CD4-positive, alpha-beta T cell treated with Interleukin-17A for 4 hours (primary cell): ENCODE results near the gene CLEC16A.

Experiments used
- DNase-seq: peaks from one replicate; pipeline ENCODE4 v3.0.0-alpha.2; 2020; ENCODE audit warnings: mixed read lengths

Gene CLEC16A

DNA sequence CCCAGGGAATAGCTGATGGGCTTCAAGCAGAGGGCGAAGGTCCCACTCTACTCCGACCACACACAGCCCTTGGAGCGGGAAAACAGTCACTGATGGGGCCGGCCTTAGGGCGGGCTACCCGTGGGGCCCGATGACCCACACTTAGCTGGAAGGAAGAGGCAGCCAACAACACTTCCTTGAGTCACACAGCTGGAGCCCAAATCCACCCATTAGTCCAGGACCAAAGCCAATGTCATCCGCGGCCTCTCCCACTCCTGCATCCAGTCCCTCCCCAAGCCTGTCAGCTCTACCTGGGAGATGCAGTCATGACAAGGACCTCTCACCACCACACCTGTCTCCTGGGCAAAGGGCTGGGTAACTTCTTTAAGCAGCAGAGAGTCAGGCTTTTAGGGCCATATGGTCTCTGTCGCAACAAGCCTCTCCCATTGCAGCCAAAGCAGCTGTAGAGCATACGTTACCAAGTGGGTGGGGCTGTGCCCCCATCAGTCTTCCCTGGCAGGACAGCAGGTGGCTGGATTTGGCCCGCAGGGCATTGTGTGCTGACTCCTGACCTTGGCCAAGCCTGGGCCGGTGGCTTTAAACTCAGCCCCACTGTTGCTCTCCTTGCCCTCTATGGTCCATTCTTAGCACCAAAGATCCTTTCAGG is 200.9 kb downstream of the CLEC16A start:
- no peak for DNase-seq

DNA sequence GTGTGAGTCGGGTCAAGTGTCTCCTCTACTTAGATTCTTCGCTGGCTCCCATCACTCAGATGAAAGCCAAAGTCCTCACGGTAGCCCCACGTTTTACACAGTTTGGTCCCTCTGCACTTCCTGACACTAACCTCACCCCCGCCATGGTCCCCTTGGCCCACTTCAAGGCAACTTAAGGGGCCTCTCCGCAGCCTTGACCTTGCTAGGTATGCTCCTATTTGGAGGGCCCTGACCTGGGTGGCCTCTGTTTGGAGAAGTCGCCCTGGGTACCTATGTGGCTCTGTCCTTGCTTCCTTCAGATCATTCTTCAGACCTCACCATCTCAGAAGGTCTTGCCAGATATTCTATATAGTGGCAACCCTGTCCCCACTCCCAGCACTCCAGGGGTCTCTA is 201.5 kb downstream of the CLEC16A start:
- DNase-seq: no peak

DNA sequence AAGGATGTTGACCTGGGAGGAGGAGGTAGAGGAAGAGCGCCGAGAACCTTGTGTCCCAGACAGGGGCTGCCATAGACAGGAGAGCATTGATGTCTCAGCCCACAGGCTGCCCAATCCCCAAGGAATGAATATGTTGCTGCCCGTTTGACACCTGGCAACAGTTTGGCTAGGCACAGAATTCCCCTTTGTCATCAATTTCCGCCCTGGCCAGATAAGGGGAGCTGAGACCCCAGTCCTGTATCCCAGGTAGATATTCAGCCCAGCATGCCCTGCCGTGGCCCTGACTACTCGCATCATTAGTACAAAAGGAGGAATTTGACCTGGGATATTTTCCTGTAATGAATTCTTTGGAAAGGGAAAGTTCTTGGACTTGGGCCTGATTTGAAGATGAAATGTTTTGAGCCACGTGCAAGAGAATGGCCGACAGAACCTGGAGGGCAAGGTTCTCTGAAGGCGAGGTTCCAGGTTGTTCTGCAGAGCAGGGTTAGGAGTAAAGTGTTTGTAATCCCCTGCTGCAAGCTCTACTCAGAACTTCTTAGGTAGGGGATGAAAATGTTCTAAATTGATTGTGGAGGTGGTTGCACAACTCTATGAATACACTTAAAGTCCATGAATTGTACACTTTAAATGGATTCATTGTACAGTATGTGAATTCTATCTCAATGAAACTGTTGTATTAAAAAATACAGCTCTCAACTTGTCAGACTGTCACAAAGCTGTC is 202.8 kb downstream of the CLEC16A start:
- no peak for DNase-seq

DNA sequence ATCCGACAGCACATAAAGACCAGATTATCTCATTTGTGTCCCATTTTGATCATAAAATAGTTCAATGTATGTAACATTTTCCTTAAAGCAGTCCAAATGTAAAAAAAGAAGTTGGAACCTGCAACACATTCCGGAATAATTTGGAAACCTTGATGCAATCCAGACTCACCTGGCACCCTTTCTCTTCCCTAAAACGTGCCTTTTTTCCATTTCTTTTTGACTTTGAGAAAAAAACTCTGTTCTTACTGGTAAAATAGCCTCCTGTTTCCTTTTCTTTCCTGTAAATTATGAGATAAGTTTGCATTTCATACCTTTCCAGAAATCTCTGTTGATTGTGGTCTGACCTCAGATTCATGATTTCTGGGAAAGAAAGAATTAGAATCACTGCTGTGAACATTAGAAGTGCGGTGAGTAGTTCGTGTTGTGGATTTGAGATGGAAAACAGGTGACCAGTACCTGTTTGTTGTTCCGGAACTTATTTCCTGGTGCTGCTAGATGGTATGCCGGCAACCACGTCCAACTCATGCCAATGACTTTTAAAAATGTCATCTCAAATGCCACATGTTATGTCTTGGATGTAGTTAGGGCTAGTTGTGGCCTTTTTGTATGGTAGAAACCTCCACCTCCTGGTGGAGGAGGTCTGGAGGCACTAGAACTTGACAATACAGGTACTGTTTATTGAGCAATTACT is 203.5 kb downstream of the CLEC16A start:
- no peak for DNase-seq

DNA sequence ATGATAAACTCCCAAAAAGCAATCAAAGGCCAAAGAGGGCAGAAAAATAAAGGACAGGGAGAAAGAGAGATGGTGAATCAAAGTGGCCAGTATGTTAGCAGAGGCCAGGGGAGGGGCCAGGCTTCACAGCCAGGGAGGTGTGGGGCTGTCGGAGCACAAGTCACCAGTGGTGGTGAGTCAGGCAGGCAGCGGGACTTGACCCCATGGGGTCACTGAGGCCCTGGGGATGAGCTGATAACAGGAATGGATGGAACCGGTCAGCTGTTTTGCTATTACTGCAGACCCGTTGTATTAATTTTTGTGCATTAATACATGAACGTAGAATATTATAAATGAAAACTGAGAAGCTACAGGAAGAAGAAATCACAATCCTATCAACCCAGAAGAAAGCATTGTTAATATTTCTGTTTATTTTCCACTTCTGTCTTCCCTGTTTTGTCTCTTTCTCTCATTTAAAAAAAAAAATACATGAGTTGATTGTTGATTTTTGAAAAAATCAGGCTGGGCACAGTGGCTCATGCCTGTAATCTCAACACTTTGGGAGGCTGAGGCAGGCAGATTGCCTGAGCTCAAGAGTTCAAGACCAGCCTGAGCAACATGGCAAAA is 204.8 kb downstream of the CLEC16A start:
- no peak for DNase-seq

DNA sequence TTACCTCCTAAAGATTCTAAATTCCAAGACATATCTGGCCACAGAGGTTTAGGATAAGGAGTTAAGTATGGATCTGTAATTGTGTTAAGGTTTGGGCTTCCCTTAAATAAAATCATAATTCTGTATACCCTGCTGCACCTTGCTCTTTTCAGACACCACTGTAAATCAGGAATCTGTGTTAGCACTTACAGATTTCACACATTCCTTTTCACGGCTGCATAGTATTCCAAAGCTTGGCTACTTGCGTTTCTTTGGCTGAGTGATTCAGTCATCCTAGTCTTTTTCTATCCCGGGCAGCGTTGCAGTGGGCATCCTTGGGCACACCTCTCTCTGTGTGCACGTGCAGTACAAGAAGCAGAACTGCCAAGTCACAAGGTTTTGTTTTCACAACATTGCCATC is 205.8 kb downstream of the CLEC16A start:
- no peak for DNase-seq

DNA sequence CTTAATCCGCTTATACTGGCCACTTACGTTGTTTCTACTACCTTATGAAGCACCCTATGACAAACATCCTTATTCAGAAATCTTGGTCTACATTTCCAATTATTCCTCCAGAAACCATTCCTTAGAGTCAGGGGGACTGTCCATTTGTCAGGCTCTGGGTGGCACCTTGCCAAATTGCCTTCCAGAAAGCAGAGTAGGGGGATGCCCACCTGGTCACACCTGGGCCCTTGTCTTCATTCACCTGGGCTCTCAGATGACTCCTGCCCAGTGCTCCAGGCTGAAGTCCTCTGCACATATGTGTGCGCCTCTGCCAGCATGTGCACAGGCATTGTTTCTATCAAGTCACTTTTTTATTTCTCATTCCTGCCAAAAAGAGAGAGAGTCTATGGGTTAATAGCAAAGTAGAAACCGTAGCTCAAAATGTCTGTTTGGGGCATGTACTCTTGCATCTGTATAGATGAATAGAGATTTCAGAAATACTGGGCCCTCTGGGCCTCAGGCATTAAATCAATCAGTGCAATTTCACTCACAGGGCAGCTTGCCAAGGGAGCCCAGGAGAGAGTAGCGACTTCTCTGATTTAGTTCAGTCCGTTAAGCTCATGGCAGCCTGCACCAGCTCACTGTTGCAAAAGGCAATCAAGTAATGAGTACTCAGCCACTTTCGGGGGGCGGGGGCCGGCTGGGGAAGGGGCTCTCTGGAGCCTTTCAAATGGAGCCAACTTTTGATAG is 207.0 kb downstream of the CLEC16A start:
- no peak for DNase-seq

DNA sequence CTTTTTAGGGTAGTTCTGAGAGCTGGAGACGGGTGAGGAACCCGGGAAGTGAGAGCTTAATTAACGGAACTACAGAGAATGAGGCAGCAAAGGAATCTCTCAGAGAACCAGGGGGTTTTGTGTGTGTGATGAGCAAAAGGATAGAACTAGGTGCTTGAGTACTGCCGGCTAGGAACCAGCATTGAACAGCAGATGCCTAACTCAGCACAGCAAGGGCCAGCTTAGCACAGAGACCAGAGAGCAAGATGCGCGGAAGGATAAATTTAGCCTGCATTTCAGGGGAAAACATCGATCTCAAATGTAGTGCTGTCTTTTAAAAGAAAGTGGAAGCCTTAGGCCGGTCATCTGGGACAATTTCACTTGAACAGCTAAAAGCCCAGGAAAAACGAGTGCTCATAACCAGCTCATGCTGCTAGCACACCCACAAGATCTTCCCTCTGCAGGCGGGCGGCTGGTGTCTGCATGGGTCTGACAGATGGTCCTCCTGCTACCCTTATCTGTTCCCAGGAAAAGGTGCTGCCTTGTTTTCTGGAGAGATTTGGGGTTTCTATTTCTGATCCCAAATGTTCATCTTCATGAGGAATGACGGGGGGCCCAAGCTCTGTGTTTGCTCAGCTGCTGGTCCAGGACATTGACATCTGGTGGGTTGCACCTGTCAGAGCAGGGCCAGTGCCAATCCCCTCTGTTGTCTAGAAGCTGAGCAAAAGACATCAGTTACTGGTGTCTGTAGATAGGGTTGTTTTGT is 207.7 kb downstream of the CLEC16A start:
- no peak for DNase-seq

DNA sequence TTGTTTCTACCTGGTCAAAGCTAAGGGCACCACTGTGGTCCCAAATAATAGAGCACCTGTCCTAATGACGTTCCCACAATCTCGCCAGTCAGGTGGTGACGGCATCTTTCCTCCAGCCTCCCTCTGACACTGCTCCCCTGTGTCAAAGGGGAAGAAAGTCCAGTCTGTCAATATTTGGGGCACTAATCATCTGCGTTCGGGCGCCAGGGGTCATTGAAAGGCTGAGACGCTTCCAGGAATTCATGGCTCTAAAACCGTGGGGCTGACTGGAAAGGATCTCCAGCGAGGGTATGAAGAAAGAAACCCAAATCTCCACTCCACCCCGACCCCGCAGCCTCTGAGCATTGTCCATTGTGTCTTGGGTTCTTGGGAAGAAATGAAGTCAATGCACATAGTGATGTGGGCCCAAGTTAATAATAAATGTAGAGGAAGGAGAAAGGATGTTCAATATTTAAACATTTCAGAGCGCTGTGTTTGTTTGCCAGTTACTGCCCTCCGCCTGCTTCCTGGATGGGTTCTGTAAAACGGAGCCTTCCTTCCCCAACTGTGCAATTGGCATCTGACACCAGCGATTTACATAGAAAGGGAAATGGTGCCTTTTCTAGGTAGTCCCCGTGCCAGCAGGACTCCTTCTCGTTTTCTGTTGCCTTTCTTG is 208.4 kb downstream of the CLEC16A start:
- DNase-seq: no peak

DNA sequence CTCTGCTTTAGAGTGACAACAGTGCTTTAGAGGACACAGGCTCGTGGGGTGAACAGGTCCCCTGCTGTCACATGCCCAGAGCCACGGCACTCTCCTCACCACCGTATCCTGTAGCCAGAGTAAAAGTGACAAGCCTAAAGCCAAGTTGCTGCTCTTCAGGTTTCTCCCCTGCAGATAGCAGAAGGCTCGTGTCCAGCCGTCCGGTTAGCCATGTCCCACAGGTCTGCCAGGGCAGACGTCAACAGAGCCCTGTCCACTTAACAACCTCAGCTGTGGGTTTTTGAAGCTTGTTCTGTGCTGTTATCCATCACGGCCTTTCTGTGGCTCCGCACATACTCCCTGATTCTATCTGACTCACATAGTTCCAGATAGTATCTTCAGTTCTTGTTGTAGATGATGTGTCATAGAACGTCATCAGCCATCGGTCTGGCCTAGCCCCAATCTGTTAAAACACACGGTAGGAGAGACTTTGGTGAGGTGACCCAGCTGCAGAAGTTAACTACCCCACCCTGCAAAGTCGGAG is 211.0 kb downstream of the CLEC16A start:
- DNase-seq: no peak

DNA sequence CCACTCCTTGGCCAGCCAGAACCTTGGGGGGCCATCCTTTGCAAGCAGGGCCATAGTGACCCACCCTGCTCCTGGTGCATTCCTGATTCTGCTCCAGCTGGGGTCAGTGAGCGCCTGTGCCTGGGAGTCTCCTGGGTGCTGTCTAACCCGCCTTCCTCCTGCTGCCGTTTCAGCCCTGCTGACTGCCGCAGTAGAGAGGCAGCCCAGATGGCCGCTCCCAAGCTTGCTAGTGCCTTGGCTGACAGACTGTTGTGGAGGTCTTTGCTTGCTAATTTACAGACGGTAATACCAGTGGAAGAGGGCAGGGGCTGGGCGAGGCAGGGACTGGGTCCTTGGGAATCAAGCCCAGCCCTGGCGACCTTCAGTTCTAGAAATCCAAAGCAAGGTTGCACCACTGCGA is 212.0 kb downstream of the CLEC16A start:
- no peak for DNase-seq

DNA sequence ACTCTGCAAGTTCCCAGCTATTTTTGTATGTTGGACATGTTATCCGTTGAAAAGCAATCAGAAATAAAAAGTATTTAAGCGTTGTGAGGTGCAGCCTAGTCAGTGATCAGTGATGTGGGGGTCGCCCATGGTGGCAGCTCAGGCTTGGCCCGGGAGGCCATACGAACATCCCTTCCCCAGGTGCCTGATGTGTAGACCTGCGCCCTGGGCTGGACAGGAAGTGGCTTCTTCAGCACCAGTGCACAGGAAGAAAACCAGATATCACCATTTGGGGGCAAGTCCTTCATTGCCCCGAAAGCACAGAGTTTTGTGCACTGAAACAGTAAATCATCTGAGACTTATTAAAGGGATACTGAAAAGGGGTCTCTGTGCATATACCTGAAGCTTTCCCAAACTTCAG is 212.8 kb downstream of the CLEC16A start:
- DNase-seq: no peak

DNA sequence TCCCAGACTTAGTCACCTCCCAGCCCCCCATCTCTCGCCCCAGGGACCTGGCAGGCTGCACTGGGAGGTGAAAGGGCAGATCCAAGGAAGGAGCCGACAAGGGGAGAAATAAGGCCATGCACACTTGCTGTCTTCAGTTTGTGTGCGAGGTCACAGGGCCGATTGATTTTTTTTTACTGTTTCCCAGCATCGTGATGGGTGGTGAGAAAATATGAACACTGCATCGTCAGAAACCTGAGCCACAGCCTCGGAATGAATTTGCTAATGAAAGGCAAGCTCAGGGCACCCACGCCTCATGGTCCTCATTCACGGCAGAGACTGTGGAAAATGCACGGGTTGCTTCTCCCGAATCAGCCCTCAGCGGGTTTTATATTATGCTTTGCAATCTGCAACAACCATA is 213.7 kb downstream of the CLEC16A start:
- DNase-seq: no peak

DNA sequence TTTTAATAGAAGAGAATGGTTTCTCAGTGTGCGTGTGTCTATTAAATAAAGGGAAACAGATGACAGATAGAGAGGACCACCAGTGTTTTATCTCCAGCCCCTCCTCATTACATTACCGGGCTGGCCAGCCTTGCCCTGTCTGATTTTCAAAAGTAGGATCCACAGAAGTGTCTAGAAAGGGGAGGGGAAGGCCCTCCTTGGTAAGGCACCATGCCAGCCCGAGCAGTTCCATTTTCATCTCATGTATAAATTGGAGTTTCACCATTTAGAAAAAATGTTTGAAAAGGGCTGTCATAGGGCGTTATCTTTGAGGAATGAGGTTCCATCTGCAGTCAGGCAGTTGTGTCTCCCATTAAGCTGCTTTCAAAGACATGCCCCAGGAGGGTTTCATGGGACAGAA is 214.9 kb downstream of the CLEC16A start:
- no peak for DNase-seq

DNA sequence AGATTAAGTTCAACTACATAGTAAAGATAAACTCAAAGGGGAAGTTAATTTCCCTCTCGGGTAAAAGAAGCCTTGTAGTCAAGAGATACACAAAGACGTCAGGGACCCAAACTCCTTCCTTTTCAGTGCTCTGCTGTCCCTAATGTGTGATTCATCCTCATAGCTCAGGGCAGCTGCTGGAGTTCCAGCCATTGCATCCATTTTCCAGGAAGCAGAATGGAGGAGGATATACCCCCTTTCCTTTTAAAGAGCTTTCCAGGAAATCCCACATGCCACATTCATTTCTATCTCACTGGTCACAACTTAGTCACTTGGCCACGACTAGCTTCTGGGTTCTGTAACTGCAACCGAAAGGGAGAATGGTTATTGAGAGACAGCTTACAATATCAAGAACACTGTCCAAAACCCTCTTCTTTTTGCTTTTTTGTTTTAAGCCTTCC is 216.3 kb downstream of the CLEC16A start:
- no peak for DNase-seq

DNA sequence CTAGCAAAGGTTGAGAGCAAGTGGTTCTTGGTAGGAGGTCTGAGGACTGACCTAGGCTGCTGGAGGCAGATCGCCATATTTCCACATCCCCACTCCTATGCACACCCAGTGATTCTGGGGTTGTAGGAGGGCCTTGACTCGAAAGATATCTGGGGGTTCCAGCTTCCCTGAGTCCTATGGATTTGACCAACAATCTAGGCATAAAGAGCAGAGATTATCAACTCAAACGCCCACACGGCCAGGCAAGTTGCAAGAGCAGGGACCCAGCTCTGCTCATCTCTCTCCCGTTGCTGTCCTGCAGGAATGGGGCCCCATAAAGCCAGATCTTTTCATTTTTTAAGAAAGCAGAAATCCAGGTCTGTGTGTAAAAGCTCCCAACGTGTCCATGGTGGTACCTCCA is 217.1 kb downstream of the CLEC16A start:
- DNase-seq: no peak

DNA sequence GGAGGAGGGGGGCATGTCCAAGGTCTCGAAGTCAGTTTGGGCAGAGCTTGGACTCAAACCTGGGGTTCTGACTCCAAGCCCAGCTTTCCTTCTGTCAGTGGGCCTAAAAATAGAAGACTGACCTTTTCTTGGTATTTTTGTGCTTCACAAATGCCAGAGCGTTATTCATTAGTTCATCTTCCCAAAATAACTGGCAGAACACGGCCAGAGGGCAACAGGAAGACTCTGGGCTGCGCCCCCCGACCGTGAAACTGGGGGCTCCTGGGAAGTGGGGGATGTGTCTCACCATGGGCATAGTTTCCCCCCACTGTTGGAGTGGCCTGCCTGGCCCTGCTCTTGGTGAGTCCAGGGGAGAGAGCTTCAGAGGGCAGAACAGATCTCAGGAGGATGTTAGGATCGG is 217.6 kb downstream of the CLEC16A start:
- DNase-seq: no peak

DNA sequence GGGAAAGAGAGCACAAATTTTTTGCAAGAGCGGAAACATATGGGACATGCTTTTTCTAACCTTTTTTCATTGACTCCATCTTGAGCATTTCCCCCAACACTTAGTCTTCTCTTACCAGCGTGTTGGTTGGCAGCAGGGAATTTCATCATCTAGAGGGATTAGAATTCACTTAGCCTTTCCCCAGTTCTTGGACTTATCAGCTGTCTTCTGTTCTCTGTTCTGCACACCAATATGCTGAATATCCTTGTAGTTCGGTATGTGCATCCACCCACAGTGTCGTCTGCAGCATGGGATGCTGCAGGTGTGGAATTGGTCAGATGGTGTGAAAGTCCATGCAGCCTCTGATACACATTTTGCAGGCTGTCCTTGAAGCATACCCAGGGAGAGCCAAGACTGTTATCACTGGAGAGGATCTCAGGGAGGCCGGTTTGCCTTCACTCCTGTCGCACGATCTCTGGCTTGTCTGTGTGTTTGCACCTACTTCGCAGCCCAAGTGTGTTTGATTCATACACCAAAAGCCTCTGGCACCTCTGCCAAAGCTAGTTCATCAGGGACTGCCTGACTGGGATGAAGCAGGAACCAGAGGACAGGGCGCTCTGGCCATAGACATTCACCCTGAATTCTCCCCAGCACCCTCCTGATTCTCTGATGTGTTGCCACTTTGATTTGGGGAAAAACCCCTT is 218.4 kb downstream of the CLEC16A start:
- no peak for DNase-seq

DNA sequence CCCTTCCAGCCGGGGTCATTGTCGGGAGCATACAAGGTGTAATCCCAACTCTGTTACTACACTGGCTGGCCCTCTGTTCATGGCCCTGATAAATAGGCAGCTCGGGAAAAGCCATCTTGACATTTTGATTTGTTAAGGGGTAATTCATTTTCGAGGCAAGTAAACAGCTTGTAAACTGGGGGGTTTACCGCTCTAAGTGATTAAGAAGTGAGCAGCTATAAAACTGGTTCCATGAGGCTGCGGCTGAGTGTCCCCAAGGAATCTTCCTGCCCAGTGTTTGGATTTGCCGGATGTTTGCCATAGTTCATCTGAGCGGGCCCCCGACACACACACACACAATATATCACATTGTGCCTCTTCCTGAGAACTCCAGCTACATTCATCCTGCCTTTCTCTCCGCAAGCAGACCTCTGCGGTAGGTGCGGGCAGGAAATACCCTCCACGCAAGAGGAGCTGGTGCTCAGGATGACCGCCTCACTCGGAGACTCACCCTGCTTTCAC is 219.4 kb downstream of the CLEC16A start:
- no peak for DNase-seq

DNA sequence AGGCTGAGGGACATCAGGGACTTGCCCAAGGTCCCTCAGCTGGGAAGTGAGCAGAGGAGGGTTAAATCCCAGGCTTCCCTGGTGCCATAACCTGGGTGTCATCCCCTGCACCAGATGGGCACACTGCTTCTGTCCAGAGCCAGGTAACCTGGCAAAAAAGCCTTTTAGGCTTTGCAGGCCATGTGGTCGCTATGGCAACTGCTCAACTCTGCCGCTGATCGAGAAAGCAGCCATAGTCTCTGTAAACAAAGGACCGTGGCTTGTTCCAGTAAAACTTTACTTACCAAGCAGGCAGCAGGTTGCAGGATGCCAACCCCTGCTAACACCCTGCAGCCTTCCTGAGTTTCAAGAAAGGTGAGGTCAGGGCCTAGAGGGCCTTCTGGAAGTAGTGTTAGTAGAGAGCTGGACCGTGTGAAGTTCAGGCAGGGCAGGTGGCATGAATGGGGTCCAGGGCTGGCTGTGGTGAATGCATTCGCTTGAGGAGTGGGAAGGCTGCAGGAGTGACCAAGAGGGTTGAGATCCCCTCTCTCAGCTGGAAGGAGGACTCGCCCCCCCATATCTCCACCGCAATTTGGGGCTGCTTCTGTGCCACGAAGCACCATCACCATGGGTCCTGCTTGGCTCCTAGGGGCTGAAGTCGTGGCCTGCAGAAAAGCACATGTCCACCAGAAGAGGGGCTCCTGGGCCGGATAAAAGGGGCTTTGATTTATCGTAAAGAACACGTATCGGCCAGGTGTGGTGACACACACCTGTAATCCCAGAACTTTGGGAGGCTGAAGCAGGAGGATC is 220.3 kb downstream of the CLEC16A start:
- DNase-seq: no peak
